GM23338 (cell line): Measurements from ENCODE around the gene ZDHHC12. TPM values are rescaled to one million over a fixed set of nuclear protein-coding genes. Genes with fewer than 3 reads are reported as not detected.

Experiments
- ATAC-seq: fragments of 200-7000 bp; cut with Tn5 transposase; 3 replicates; pipeline ENCODE4 v1.9.1; 2020
- DNase-seq: peaks from one replicate; pipeline ENCODE4 v3.0.0-alpha.2; 2015; ENCODE audit warnings: low spot score
- H2AFZ ChIP-seq: fragments of 200-600 bp; sonication (generic); 2 replicates; pipeline ENCODE4 v1.8.0; 2016; ENCODE audit warnings: antibody characterized with exemption, mild to moderate bottlenecking, moderate library complexity
- H3F3A ChIP-seq: fragments of 200-600 bp; sonication (generic); replicated peaks from 2 replicates; pipeline ENCODE4 v1.8.0; 2017; ENCODE audit warnings: antibody characterized with exemption, mixed run types, low read depth
- H3K27ac ChIP-seq: fragments of 200-600 bp; sonication (generic); 2 replicates; pipeline ENCODE4 v1.6.1; 2016; ENCODE audit warnings: low read depth
- H3K27me3 ChIP-seq: fragments of 200-600 bp; sonication (generic); 2 replicates; pipeline ENCODE4 v1.8.0; 2016; ENCODE audit warnings: mild to moderate bottlenecking, mixed run types, moderate library complexity; ENCODE audit not compliant: insufficient read depth
- H3K36me3 ChIP-seq: fragments of 200-600 bp; sonication (generic); 2 replicates; pipeline ENCODE4 v1.8.0; 2016; ENCODE audit warnings: mild to moderate bottlenecking; ENCODE audit not compliant: insufficient read depth
- H3K4me1 ChIP-seq: fragments of 200-600 bp; sonication (generic); 2 replicates; pipeline ENCODE4 v1.8.0; 2016; ENCODE audit warnings: mild to moderate bottlenecking, moderate library complexity; ENCODE audit not compliant: insufficient read depth
- H3K4me2 ChIP-seq: fragments of 200-600 bp; sonication (generic); 2 replicates; pipeline ENCODE4 v1.7.1; 2017; ENCODE audit warnings: mixed run types
- H3K4me3 ChIP-seq: fragments of 200-600 bp; sonication (generic); 2 replicates; pipeline ENCODE4 v1.6.1; 2016; ENCODE audit warnings: mixed run types
- H3K79me2 ChIP-seq: fragments of 200-600 bp; sonication (generic); replicated peaks from 2 replicates; pipeline ENCODE4 v1.8.0; 2017; ENCODE audit warnings: mild to moderate bottlenecking; ENCODE audit not compliant: insufficient read depth
- H3K9me2 ChIP-seq: fragments of 200-600 bp; sonication (generic); 2 replicates; pipeline ENCODE4 v1.8.0; 2017; ENCODE audit not compliant: insufficient read depth
- H4K20me1 ChIP-seq: fragments of 200-600 bp; sonication (generic); replicated peaks from 2 replicates; pipeline ENCODE4 v1.8.0; 2017; ENCODE audit warnings: mild to moderate bottlenecking; ENCODE audit not compliant: insufficient read depth
- H3K27ac Mint-ChIP-seq: 2 replicates; pipeline ENCODE4 v1.8.0; 2020; ENCODE audit warnings: inconsistent platforms, mild to moderate bottlenecking, moderate library complexity, mixed read lengths
- H3K27me3 Mint-ChIP-seq: 3 replicates; pipeline ENCODE4 v1.8.0; 2022; ENCODE audit warnings: low read depth, mild to moderate bottlenecking, moderate library complexity, mixed read lengths, inconsistent platforms; ENCODE audit not compliant: insufficient read depth, poor library complexity
- H3K36me3 Mint-ChIP-seq: 3 replicates; pipeline ENCODE4 v1.8.0; 2021; ENCODE audit warnings: low read depth, mild to moderate bottlenecking, inconsistent platforms, moderate library complexity, mixed read lengths
- H3K4me1 Mint-ChIP-seq: 3 replicates; pipeline ENCODE4 v1.8.0; 2020; ENCODE audit warnings: mild to moderate bottlenecking, inconsistent platforms, mixed read lengths
- H3K4me3 Mint-ChIP-seq: 3 replicates; pipeline ENCODE4 v1.8.0; 2021; ENCODE audit warnings: moderate library complexity, mild to moderate bottlenecking, inconsistent platforms, mixed read lengths
- H3K9me3 Mint-ChIP-seq: 3 replicates; pipeline ENCODE4 v1.8.0; 2020; ENCODE audit warnings: moderate library complexity, mild to moderate bottlenecking, inconsistent platforms, mixed read lengths
- CREB1 ChIP-seq: fragments of 250-450 bp; sonication (Bioruptor Pico); IDR thresholded peaks from 2 replicates; pipeline ENCODE4 v1.5.0; 2020; ENCODE audit warnings: low read depth, mild to moderate bottlenecking, moderate library complexity
- EZH2 ChIP-seq: fragments of 200-600 bp; sonication (generic); IDR thresholded peaks from one replicate; pipeline ENCODE4 v1.8.0; 2017; ENCODE audit warnings: antibody characterized with exemption, mild to moderate bottlenecking, low read depth; ENCODE audit not compliant: unreplicated experiment
- EZH2phosphoT487 ChIP-seq: fragments of 200-600 bp; sonication (generic); IDR thresholded peaks from one replicate; pipeline ENCODE4 v1.8.1; 2018; ENCODE audit warnings: antibody characterized with exemption; ENCODE audit not compliant: unreplicated experiment
- JUNB ChIP-seq: IDR thresholded peaks from one replicate; pipeline ENCODE4 v1.6.1; 2016; ENCODE audit warnings: antibody characterized with exemption; ENCODE audit not compliant: unreplicated experiment
- NANOG ChIP-seq: IDR thresholded peaks from 2 replicates; pipeline ENCODE4 v1.6.1; 2016; ENCODE audit warnings: antibody characterized with exemption, borderline replicate concordance
- POLR2AphosphoS5 ChIP-seq: IDR thresholded peaks from 2 replicates; pipeline ENCODE4 v1.6.1; 2016; ENCODE audit warnings: antibody characterized with exemption, low read depth
- STAT1 ChIP-seq: IDR thresholded peaks from one replicate; pipeline ENCODE4 v1.6.1; 2016; ENCODE audit warnings: antibody characterized with exemption; ENCODE audit not compliant: unreplicated experiment
- ZNF114 ChIP-seq: fragments of 250-450 bp; sonication (Bioruptor Pico); IDR thresholded peaks from 2 replicates; pipeline ENCODE4 v1.5.0; 2020; ENCODE audit warnings: mild to moderate bottlenecking, moderate library complexity
- ZNF331 ChIP-seq: fragments of 250-450 bp; sonication (Bioruptor Pico); IDR thresholded peaks from 2 replicates; pipeline ENCODE4 v1.5.0; 2020; ENCODE audit warnings: low read depth, mild to moderate bottlenecking, moderate library complexity
- polyA plus RNA-seq: library from polyadenylated mRNA; unstranded; fragments of >200 nt; fragmentation: Nextera tagmentation; extraction: Ambion mirVana; gene quantifications from 2 replicates; pipeline ENCODE4 v1.2.1, GENCODE V29; 2016
- total RNA-seq: library from RNA; depleted of rRNA; stranded (reverse); fragments of >200 nt; shearing (Covaris generic); gene quantifications from 2 replicates; pipeline ENCODE4 v1.2.3, GENCODE V29; 2014
- TF ChIP-seq, protein P1 (sequence below): IDR thresholded peaks from one replicate; pipeline ENCODE4 v1.6.1; 2018; ENCODE audit warnings: antibody characterized with exemption; ENCODE audit not compliant: unreplicated experiment
- TF ChIP-seq, protein P2 (sequence below): IDR thresholded peaks from 2 replicates; pipeline ENCODE4 v1.6.1; 2016; ENCODE audit warnings: antibody characterized with exemption
- TF ChIP-seq, protein P3 (sequence below), 2 experiments: fragments of 200-600 bp in 1 of 2; sonication (generic) in 1 of 2; conservative IDR thresholded peaks; 2 replicates each; pipeline versions ENCODE4 v1.5.1 to v1.6.1; 2016 to 2017; ENCODE audit warnings: antibody characterized with exemption in 2 of 2, low read depth in 2 of 2, mild to moderate bottlenecking in 2 of 2, moderate library complexity in 1 of 2
- TF ChIP-seq, protein P4 (sequence below): fragments of 250-450 bp; sonication (Bioruptor Pico); IDR thresholded peaks from 2 replicates; pipeline ENCODE4 v1.5.0; 2020; ENCODE audit warnings: mild to moderate bottlenecking, moderate library complexity

ZDHHC12 gene
- total and polyA plus RNA-seq, 2 experiments from 2014 or later = 47.5 to 54.1 TPM

DNA sequence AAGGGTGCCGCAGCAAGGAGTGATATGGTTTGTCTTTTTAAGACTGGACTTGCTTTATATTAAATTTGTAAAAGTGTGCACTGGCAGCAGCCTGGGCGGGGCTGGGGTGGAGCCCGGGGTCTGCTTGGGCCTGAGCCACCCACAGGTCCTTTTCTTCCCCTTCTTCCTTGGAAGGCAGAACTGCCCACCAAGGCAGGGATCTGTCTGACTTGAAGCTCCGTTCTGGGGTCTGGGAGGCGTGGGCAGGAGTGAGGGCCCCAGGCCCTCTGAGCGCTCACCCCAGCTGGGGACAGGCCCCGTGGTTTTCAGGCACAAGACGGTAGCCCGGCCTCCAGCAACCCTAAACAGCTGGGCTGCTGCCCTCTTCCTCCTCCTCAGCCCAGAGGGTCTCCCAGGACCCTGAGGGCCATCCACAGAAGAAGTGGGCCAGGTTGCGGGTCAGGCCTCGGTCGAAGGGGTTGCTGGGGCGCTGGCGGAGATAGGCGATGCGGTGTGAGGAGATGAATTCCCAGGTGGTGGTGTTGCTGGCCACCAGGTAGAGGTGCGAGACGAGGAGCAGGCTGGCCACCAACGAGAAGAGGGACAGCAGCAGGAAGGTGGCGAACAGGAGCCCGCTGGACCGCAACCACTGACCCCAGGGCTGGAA lies 3.0 kb downstream of the ZDHHC12 start:
- H3F3A ChIP-seq = no peaks in the 10 kb centered on the region; the same call in 1 of the 2 replicates
- TF ChIP-seq, protein P1, sequence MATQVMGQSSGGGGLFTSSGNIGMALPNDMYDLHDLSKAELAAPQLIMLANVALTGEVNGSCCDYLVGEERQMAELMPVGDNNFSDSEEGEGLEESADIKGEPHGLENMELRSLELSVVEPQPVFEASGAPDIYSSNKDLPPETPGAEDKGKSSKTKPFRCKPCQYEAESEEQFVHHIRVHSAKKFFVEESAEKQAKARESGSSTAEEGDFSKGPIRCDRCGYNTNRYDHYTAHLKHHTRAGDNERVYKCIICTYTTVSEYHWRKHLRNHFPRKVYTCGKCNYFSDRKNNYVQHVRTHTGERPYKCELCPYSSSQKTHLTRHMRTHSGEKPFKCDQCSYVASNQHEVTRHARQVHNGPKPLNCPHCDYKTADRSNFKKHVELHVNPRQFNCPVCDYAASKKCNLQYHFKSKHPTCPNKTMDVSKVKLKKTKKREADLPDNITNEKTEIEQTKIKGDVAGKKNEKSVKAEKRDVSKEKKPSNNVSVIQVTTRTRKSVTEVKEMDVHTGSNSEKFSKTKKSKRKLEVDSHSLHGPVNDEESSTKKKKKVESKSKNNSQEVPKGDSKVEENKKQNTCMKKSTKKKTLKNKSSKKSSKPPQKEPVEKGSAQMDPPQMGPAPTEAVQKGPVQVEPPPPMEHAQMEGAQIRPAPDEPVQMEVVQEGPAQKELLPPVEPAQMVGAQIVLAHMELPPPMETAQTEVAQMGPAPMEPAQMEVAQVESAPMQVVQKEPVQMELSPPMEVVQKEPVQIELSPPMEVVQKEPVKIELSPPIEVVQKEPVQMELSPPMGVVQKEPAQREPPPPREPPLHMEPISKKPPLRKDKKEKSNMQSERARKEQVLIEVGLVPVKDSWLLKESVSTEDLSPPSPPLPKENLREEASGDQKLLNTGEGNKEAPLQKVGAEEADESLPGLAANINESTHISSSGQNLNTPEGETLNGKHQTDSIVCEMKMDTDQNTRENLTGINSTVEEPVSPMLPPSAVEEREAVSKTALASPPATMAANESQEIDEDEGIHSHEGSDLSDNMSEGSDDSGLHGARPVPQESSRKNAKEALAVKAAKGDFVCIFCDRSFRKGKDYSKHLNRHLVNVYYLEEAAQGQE = no peak
- no peak for TF ChIP-seq ZNF114 (CRISPR knock-in tag)
- TF ChIP-seq, protein P2, sequence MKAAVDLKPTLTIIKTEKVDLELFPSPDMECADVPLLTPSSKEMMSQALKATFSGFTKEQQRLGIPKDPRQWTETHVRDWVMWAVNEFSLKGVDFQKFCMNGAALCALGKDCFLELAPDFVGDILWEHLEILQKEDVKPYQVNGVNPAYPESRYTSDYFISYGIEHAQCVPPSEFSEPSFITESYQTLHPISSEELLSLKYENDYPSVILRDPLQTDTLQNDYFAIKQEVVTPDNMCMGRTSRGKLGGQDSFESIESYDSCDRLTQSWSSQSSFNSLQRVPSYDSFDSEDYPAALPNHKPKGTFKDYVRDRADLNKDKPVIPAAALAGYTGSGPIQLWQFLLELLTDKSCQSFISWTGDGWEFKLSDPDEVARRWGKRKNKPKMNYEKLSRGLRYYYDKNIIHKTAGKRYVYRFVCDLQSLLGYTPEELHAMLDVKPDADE = no peak
- TF ChIP-seq, protein P3, sequence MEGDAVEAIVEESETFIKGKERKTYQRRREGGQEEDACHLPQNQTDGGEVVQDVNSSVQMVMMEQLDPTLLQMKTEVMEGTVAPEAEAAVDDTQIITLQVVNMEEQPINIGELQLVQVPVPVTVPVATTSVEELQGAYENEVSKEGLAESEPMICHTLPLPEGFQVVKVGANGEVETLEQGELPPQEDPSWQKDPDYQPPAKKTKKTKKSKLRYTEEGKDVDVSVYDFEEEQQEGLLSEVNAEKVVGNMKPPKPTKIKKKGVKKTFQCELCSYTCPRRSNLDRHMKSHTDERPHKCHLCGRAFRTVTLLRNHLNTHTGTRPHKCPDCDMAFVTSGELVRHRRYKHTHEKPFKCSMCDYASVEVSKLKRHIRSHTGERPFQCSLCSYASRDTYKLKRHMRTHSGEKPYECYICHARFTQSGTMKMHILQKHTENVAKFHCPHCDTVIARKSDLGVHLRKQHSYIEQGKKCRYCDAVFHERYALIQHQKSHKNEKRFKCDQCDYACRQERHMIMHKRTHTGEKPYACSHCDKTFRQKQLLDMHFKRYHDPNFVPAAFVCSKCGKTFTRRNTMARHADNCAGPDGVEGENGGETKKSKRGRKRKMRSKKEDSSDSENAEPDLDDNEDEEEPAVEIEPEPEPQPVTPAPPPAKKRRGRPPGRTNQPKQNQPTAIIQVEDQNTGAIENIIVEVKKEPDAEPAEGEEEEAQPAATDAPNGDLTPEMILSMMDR (conservative IDR thresholded peaks at IDR 0.05; ENCODE audit: low read depth in 2 of 2) = no peak
- no peak for TF ChIP-seq EZH2
- TF ChIP-seq, protein P4, sequence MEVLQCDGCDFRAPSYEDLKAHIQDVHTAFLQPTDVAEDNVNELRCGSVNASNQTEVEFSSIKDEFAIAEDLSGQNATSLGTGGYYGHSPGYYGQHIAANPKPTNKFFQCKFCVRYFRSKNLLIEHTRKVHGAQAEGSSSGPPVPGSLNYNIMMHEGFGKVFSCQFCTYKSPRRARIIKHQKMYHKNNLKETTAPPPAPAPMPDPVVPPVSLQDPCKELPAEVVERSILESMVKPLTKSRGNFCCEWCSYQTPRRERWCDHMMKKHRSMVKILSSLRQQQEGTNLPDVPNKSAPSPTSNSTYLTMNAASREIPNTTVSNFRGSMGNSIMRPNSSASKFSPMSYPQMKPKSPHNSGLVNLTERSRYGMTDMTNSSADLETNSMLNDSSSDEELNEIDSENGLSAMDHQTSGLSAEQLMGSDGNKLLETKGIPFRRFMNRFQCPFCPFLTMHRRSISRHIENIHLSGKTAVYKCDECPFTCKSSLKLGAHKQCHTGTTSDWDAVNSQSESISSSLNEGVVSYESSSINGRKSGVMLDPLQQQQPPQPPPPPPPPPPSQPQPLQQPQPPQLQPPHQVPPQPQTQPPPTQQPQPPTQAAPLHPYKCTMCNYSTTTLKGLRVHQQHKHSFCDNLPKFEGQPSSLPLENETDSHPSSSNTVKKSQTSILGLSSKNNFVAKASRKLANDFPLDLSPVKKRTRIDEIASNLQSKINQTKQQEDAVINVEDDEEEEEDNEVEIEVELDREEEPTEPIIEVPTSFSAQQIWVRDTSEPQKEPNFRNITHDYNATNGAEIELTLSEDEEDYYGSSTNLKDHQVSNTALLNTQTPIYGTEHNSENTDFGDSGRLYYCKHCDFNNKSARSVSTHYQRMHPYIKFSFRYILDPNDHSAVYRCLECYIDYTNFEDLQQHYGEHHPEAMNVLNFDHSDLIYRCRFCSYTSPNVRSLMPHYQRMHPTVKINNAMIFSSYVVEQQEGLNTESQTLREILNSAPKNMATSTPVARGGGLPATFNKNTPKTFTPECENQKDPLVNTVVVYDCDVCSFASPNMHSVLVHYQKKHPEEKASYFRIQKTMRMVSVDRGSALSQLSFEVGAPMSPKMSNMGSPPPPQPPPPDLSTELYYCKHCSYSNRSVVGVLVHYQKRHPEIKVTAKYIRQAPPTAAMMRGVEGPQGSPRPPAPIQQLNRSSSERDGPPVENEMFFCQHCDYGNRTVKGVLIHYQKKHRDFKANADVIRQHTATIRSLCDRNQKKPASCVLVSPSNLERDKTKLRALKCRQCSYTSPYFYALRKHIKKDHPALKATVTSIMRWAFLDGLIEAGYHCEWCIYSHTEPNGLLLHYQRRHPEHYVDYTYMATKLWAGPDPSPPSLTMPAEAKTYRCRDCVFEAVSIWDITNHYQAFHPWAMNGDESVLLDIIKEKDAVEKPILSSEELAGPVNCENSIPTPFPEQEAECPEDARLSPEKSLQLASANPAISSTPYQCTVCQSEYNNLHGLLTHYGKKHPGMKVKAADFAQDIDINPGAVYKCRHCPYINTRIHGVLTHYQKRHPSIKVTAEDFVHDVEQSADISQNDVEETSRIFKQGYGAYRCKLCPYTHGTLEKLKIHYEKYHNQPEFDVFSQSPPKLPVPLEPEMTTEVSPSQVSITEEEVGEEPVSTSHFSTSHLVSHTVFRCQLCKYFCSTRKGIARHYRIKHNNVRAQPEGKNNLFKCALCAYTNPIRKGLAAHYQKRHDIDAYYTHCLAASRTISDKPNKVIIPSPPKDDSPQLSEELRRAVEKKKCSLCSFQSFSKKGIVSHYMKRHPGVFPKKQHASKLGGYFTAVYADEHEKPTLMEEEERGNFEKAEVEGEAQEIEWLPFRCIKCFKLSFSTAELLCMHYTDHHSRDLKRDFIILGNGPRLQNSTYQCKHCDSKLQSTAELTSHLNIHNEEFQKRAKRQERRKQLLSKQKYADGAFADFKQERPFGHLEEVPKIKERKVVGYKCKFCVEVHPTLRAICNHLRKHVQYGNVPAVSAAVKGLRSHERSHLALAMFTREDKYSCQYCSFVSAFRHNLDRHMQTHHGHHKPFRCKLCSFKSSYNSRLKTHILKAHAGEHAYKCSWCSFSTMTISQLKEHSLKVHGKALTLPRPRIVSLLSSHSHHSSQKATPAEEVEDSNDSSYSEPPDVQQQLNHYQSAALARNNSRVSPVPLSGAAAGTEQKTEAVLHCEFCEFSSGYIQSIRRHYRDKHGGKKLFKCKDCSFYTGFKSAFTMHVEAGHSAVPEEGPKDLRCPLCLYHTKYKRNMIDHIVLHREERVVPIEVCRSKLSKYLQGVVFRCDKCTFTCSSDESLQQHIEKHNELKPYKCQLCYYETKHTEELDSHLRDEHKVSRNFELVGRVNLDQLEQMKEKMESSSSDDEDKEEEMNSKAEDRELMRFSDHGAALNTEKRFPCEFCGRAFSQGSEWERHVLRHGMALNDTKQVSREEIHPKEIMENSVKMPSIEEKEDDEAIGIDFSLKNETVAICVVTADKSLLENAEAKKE (CRISPR knock-in tag) = no peak
- no peak for TF ChIP-seq JUNB
- no peak for TF ChIP-seq POLR2AphosphoS5
- TF ChIP-seq ZNF331 (CRISPR knock-in tag) = no peak
- no peak for TF ChIP-seq EZH2phosphoT487
- no peak for TF ChIP-seq NANOG
- TF ChIP-seq STAT1 = no peak
- no peak for TF ChIP-seq CREB1 (CRISPR knock-in tag)
- H3K36me3 Mint-ChIP-seq = peaks cover 4% of the 10 kb centered on the region
- peaks cover 18% of the 10 kb centered on the region for H3K4me1 Mint-ChIP-seq
- no peaks in the 10 kb centered on the region; the same call in 1 of the 2 replicates for H4K20me1 ChIP-seq
- no peaks in the 10 kb centered on the region; the same call in 1 of the 2 replicates for H3K79me2 ChIP-seq
- H2AFZ ChIP-seq = no peak overlapping the region
- no peaks in the 10 kb centered on the region for H3K27me3 ChIP-seq
- no peaks in the 10 kb centered on the region for H3K36me3 ChIP-seq
- ATAC-seq = no peak
- no peak overlapping the region for H3K4me2 ChIP-seq
- H3K27me3 Mint-ChIP-seq = peaks cover 30% of the 10 kb centered on the region
- peak overlapping the region; percentile 27; the same call in 1 of the 3 replicates for H3K4me3 Mint-ChIP-seq
- no peaks in the 10 kb centered on the region for H3K9me2 ChIP-seq
- H3K27ac ChIP-seq = no peak overlapping the region
- no peak overlapping the region for H3K4me3 ChIP-seq
- H3K27ac Mint-ChIP-seq = no peak overlapping the region
- H3K9me3 Mint-ChIP-seq = no peaks in the 10 kb centered on the region; the same call in 2 of the 3 replicates
- no peak for DNase-seq
- peaks cover 3% of the 10 kb centered on the region for H3K4me1 ChIP-seq
